Adrenal gland (tissue), 5 donors: ENCODE results near the gene MAPK13.

ENCODE experiments used
- CTCF ChIP-seq, 6 experiments: fragments of 450-650 bp in 4 of 6; fragments of 200-600 bp in 2 of 6; sonication (generic) in 1 of 6; IDR thresholded peaks; 1 replicate in 5 of 6; 2 replicates in 1 of 6; pipeline versions ENCODE4 v1.5.1 to v1.8.0; 2016 to 2021; ENCODE audit warnings: antibody characterized with exemption in 6 of 6, mild to moderate bottlenecking in 2 of 6, moderate library complexity in 1 of 6
- POLR2A ChIP-seq, 2 donors: fragments of 450-650 bp; IDR thresholded peaks; one replicate each; pipeline ENCODE4 v1.6.1; 2017; ENCODE audit warnings: antibody characterized with exemption in 2 of 2, mild to moderate bottlenecking in 2 of 2, moderate library complexity in 1 of 2
- donor health status: DM: no; HTN: no; CAD: no.

DNA sequence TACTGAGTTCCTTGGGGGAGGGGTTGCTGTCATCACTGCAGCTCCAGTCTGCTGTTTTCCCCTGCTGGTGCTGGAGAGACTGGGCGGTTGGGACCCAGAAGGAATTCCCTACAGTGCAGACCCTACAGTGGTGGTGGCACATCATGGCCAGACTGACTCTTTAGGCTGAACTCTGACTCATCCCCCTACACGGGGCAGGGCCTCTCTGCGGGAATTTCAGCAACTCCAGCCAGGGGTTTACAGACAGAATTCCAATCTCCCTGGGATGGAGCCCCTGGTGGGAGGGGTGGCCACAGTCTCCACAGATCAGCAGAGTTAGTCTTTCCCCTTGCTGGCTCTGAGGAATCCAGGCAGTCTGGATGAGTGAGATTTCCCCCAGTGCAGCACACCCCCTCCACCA is 46.9 kb upstream of the MAPK13 start:
- TF ChIP-seq POLR2A (IDR thresholded peaks at IDR 0.05) (no peak), CTCF (IDR thresholded peaks at IDR 0.05) (no peak)
